Peyer's patch (tissue), 4 donors: ENCODE data around the gene AFMID. TPM values are rescaled to one million over a fixed set of nuclear protein-coding genes. Genes with fewer than 3 reads are reported as not detected.

Experiments
- DNase-seq, 3 donors: peaks; one replicate each; pipeline ENCODE4 v3.0.0-alpha.2; 2017 to 2019
- H3K27ac ChIP-seq, 4 donors: fragments of 200-600 bp; sonication (generic); one replicate each; pipeline ENCODE4 v1.5.1; 2016 to 2019
- H3K27me3 ChIP-seq, 2 donors: fragments of 200-600 bp; sonication (generic); one replicate each; pipeline ENCODE4 v1.5.1; 2019
- H3K36me3 ChIP-seq, 3 donors: fragments of 200-600 bp; sonication (generic); one replicate each; pipeline ENCODE4 v1.5.1; 2016 to 2019
- H3K4me1 ChIP-seq, 4 donors: fragments of 200-600 bp; sonication (generic); one replicate each; pipeline ENCODE4 v1.5.1; 2016 to 2019
- H3K4me3 ChIP-seq, 4 donors: fragments of 200-600 bp; sonication (generic); 1 replicate in 3 of 4; 2 replicates in 1 of 4; pipeline ENCODE4 v1.5.1; 2016 to 2019; ENCODE audit warnings: mild to moderate bottlenecking in 1 of 4
- H3K9me3 ChIP-seq, 4 donors: fragments of 200-600 bp; sonication (generic); one replicate each; pipeline ENCODE4 v1.5.1; 2016 to 2019; ENCODE audit warnings: mild to moderate bottlenecking in 1 of 4
- CTCF ChIP-seq, 6 experiments: fragments of 450-650 bp in 4 of 6; fragments of 200-600 bp in 2 of 6; sonication (generic) in 1 of 6; IDR thresholded peaks; one replicate each; pipeline ENCODE4 v1.5.1; 2017 to 2019; ENCODE audit warnings: antibody characterized with exemption in 6 of 6, mild to moderate bottlenecking in 3 of 6, moderate library complexity in 1 of 6
- POLR2A ChIP-seq, 2 donors: fragments of 450-650 bp; IDR thresholded peaks; one replicate each; pipeline ENCODE4 v1.5.1; 2017; ENCODE audit warnings: antibody characterized with exemption in 2 of 2, mild to moderate bottlenecking in 2 of 2, moderate library complexity in 2 of 2
- total RNA-seq, 4 donors: library from RNA; depleted of rRNA; stranded (reverse); fragments of >200 nt; gene quantifications; one replicate each; pipeline ENCODE4 v1.1.0, GENCODE V29; 2016

AFMID gene
- total RNA-seq, 4 donors from 2014 or later: 28.2 to 98.2 (median 51.7) TPM

- H3K9me3 ChIP-seq: no peaks in the 10 kb centered on the region
- no peak overlapping the region for H3K27ac ChIP-seq
- H3K4me3 ChIP-seq: no peak overlapping the region
- no peak for TF ChIP-seq CTCF (IDR thresholded peaks at IDR 0.05)
- TF ChIP-seq POLR2A (IDR thresholded peaks at IDR 0.05): no peak
- H3K36me3 ChIP-seq: no peaks in the 10 kb centered on the region
- no peak for DNase-seq
- H3K27me3 ChIP-seq: peaks cover 0 to 14% of the 10 kb centered on the region in 2 donors
- H3K4me1 ChIP-seq: peaks cover 0 to 9% (median 3%) of the 10 kb centered on the region in 4 donors
Observed at GRCh38 chr17:78227455-78227916, 40.3 kb downstream of the AFMID start.

GRCh38 chr17:78228176-78228575 is 41.0 kb downstream of the AFMID start:
- H3K27me3 ChIP-seq: peaks cover 0 to 14% of the 10 kb centered on the region in 2 donors
- DNase-seq: no peak
- no peak for TF ChIP-seq CTCF (IDR thresholded peaks at IDR 0.05)

GRCh38 chr17:78230252-78230962 is 43.2 kb downstream of the AFMID start:
- TF ChIP-seq POLR2A (IDR thresholded peaks at IDR 0.05) (no peak), CTCF (IDR thresholded peaks at IDR 0.05) (no peak)
- peaks cover 0 to 14% of the 10 kb centered on the region in 2 donors for H3K27me3 ChIP-seq
- H3K4me1 ChIP-seq: peaks cover 0 to 9% (median 3%) of the 10 kb centered on the region in 4 donors
- H3K27ac ChIP-seq: no peak overlapping the region
- no peaks in the 10 kb centered on the region for H3K36me3 ChIP-seq
- no peak for DNase-seq
- H3K9me3 ChIP-seq: no peaks in the 10 kb centered on the region
- H3K4me3 ChIP-seq: no peak overlapping the region

More at GRCh38 chr17:78228176-78228575, 41.0 kb downstream of the AFMID start:
- no peaks in the 10 kb centered on the region for H3K9me3 ChIP-seq
- H3K27ac ChIP-seq: no peak overlapping the region
- no peak overlapping the region for H3K4me3 ChIP-seq
- peaks cover 0 to 9% (median 3%) of the 10 kb centered on the region in 4 donors for H3K4me1 ChIP-seq
- H3K36me3 ChIP-seq: no peaks in the 10 kb centered on the region

GRCh38 chr17:78230996-78231935 is 44.1 kb downstream of the AFMID start, which contains the start of gene TMEM235:
Gene TMEM235 (plus strand): TSS chr17:78231631. CDS start chr17:78232024, 393 bp downstream.
- Histone ChIP-seq H3K27ac (no peak within 1 kb of the TSS), H3K27me3 (peaks cover 0 to 14% of the 10 kb centered on the region in 2 donors)
- no peak for DNase-seq

More at GRCh38 chr17:78230996-78231935, 44.1 kb downstream of the AFMID start, which contains the start of gene TMEM235:
- Histone ChIP-seq H3K36me3 (no peaks in the 10 kb centered on the region), H3K9me3 (no peaks in the 10 kb centered on the region), H3K4me3 (peak within 1 kb of the TSS in 2 of 4 donors; percentile 12 to 19), H3K4me1 (peaks cover 0 to 9% (median 3%) of the 10 kb centered on the region in 4 donors)
- TF ChIP-seq POLR2A (IDR thresholded peaks at IDR 0.05): no peak
- no peak for TF ChIP-seq CTCF (IDR thresholded peaks at IDR 0.05)
